GM21528 (cell line): ENCODE data around the gene LYPD8.
A peak's percentile ranks its signal among the peaks of the same experiment; 100 is the strongest.
"Not testable (repeated sequence)": the region's sequence is repeated elsewhere in the genome, so short reads cannot be mapped to it uniquely, and the experiment has no call there.

Source experiments
- ATAC-seq: cut with Tn5 transposase; IDR thresholded peaks from one replicate; pipeline ENCODE4 v1.9.1; 2021; ENCODE audit warnings: mild to moderate bottlenecking, moderate library complexity; ENCODE audit not compliant: unreplicated experiment, low FRiP score

The LYPD8 gene

GRCh38 chr1:248755517-248755916, at the start of gene LYPD8:
TSS of gene LYPD8 (minus strand) at chr1:248755759. CDS start at chr1:248751081, 4,678 bp downstream.
- no peak for ATAC-seq

DNA sequence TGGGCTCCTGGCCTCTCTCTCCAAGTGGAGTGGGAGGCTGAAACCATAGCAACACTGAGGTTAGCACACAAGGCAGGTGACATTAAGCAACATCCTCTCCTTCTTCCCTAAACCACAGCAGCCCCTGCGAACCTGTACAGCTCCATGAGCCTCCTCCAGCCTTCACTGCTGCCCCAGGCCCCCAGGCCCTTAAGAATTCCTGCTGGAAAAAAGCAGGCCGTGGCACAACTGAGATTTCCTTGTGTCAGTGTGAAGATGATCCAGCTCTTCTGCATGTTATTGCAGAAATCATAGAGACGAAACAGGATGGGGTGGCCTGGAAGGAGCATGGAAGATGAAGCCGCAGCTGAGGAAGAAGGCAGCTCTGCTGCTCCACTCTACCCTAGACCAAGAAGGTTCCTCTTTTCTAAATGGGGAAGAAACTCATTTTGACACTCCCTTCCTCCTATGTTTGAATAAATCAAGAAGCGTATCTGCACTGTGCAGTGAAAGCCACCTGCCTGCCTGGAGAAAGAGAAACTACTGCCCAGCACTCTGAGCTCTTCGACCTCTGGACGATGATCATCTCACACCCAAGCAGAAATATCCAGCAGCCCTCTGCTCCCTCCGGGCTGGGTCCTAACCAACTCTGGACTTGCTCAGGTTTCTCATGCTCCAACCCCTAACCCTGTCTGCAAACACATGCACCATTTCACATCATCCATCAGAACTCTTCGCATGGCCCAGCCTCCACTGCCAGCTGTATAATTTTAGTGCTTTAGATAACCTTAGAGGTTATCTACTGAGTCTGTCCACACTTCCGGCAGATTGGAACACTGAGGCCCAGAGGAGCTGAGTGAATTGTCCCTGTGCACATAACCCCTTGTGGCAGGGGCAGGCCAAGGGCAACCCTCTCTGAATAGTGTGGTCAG, 49.5 kb upstream of the LYPD8 start:
- peak; percentile 92 for ATAC-seq

- not testable (repeated sequence) for ATAC-seq
Observed at GRCh38 chr1:248803501-248803900, 47.9 kb upstream of the LYPD8 start.

DNA sequence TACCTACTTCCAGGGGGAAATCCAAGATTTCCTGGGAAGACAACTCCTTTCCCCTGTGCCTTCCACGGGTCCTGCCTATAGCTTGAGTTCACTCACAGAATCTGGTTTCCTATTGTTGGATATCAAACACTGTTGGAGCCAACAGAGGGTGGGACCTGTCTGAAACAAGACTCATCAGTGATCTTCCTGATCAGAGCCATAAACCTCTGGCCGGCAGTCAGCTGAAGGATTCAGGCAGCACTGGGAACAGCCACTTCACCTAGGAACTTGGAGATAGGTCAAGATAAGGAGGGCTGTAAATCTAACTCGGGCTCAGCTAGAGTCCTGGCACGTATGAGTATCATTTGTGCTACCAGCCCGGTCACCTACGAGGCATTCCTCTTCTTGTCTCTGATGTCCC, 46.9 kb upstream of the LYPD8 start:
- ATAC-seq = no peak

- ATAC-seq = no peak
Observed at GRCh38 chr1:248800459-248800858, 44.9 kb upstream of the LYPD8 start.

GRCh38 chr1:248798791-248799190, 43.2 kb upstream of the LYPD8 start:
- no peak for ATAC-seq

- ATAC-seq = not testable (repeated sequence)
Observed at GRCh38 chr1:248794663-248795062, 39.1 kb upstream of the LYPD8 start.

DNA sequence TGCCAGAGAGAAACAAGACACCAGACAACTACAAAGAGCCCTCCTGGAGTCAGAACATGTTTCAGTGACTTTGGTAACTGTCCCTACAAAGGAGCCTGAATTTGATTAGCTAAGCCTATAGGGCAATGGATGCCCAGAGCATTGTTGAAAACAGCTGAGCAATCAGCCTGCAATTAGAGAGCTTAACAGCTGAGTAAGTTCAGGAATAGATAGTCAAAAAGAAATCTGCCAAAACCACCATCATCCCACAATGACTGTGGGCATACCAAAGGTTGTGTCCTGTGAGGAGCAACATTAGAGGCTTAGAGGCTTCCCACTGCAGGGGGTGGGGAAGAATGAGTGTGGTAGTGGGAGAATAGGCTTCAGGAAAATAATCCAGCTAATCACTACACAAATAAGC, 38.0 kb upstream of the LYPD8 start:
- ATAC-seq = peak; percentile 81

- peak; percentile 49 for ATAC-seq
Observed at GRCh38 chr1:248792342-248792741, 36.8 kb upstream of the LYPD8 start.

- ATAC-seq = no peak
Observed at GRCh38 chr1:248791010-248791409, 35.5 kb upstream of the LYPD8 start.

GRCh38 chr1:248790456-248790855, 34.9 kb upstream of the LYPD8 start:
- ATAC-seq = no peak

DNA sequence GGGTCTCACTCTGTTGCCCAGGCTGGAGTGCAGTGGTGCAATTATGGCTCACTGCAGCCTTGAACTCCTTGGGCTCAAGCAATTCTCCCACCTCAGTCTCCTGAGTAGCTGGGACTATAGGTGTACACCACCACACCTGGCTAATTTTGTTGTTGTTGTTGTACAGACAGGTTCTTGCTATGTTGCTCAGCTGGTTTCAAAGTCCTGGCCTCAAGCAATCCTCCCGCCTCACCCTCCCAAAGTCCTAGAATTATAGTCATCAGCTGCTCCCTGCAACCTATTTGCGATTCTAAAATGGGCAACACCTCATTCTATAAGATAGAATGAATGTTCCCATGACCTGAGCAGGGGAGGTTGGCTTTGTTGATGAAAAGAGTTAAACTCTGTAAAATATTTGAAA, 33.8 kb upstream of the LYPD8 start:
- not testable (repeated sequence) for ATAC-seq

DNA sequence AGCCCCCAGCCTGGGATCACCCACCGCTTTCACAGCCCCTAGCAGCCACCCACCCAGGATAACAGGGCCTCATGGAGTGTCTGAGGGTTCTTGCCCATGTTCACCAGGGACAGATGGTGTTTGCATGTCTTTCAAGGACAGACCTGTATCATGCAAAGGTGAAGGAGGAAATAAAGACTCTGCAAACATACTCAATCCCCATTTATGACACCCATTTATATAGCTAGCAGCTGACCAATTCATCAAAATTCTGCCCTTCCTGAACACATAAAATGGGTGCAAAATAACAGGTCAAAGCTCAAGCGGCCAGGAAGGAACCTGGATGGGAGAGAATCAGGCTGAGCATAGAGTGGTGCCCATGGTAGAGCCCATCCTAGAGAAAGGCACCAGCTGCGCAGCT, 32.8 kb upstream of the LYPD8 start:
- ATAC-seq = no peak

DNA sequence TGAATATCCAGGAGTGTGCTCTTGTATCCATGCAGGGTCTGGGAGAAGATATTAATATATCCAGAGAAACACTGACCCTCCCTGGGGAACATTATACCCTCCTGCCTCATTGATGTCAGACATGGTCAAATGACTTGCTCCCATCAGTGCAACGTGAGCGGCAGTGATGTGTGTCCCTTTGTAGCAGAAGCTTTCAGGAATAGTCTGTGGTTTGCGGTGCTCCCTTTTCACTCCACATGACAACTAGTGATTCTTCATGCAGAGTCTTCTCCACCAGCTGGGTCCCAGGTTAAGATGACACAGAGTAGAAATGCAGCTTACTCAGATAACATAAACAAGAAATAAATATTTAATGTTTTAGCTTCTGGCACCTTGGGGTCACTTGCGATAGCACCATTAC, 31.9 kb upstream of the LYPD8 start:
- no peak for ATAC-seq

DNA sequence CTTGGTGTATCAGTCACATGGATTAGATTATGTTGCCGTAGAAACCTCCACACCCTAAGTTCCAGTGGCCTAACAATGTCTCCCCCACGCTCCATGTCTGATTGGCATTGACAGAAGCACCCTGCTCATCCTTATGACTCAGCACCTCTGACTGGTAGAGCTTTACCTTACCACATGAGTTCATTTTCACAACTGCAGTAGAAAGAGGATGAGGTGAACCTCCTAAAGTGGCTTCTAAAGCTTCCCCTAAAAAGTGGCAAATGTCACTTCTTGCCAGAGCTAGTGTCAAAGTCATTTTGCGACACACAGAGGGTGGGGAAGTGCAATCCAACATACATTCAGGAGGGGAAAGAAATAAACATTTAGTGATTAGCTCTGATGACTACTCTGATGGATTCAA, 30.6 kb upstream of the LYPD8 start:
- peak; percentile 58 for ATAC-seq

GRCh38 chr1:248783367-248783766, 27.8 kb upstream of the LYPD8 start:
- ATAC-seq = no peak

- ATAC-seq = no peak
Observed at GRCh38 chr1:248782416-248783141, 27.0 kb upstream of the LYPD8 start.

DNA sequence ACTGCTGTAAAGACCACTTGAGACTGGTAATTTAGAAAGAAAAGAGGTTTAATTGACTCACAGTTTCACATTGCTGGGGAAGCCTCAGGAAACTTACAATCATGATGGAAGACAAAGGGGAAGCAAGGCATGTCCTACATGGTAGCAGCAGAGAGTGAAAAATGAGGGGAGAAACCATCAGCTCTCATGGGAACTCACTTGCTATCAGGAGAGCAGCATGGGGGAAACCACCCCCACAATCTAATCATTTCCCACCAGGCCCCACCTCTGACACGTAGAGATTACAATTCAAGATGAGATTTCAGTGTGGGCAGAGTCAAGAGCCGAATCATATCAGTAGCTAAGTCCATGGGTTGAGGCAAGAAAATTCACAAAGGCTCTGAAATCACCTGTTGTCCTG, 23.8 kb upstream of the LYPD8 start:
- no peak for ATAC-seq

GRCh38 chr1:248778906-248779305, 23.3 kb upstream of the LYPD8 start:
- ATAC-seq = no peak

DNA sequence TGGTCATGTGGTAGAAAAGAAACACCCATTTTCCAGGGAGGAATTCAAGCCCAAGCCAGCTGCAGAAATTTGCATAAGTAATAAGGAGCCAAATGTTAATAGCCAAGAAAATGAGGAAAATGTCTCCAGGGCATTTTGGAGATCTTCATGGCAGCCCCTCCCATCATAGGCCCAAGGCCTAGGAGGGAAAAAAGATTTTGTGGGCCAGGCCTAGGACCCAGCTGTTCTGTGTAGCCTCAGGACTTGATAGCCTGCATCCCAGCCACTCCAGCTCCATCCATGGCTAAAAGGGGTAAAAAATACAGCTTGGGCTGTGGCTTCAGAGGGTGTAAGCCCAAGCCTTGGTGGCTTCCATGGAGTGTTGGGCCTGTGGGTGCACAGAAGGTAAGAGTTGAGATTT, 21.4 kb upstream of the LYPD8 start:
- no peak for ATAC-seq

- ATAC-seq = no peak
Observed at GRCh38 chr1:248775441-248775840, 19.9 kb upstream of the LYPD8 start.

- no peak for ATAC-seq
Observed at GRCh38 chr1:248759644-248760043, 4.1 kb upstream of the LYPD8 start.
